Heart right ventricle (tissue), 16 donors: ENCODE results near the gene BLVRB. TPM values are rescaled to one million over a fixed set of nuclear protein-coding genes. Genes with fewer than 3 reads are reported as not detected.
A peak's percentile ranks its signal among the peaks of the same experiment; 100 is the strongest.

Source experiments
- ATAC-seq, 8 donors: fragments of 200-7000 bp; cut with Tn5 transposase; one replicate each; pipeline ENCODE4 v1.9.1; 2020; ENCODE audit warnings: mild to moderate bottlenecking in 8 of 8, moderate library complexity in 8 of 8, moderate number of reproducible peaks in 1 of 8
- DNase-seq, 2 donors: peaks; one replicate each; pipeline ENCODE4 v3.0.0-alpha.2; 2020
- H3K27ac ChIP-seq, 10 donors: fragments of 200-600 bp; sonication (generic) in 2 of 10; one replicate each; pipeline versions ENCODE4 v1.5.0 to v1.8.0; 2020 to 2022; ENCODE audit warnings: mild to moderate bottlenecking in 3 of 10
- H3K27me3 ChIP-seq, 7 donors: fragments of 200-600 bp; one replicate each; pipeline ENCODE4 v1.8.0; 2021 to 2022; ENCODE audit warnings: mild to moderate bottlenecking in 2 of 7
- H3K36me3 ChIP-seq, 9 donors: fragments of 200-600 bp; sonication (generic) in 1 of 9; one replicate each; pipeline versions ENCODE4 v1.5.0 to v1.8.0; 2020 to 2022; ENCODE audit warnings: mild to moderate bottlenecking in 2 of 9
- H3K4me1 ChIP-seq, 9 donors: fragments of 200-600 bp; sonication (generic) in 1 of 9; one replicate each; pipeline versions ENCODE4 v1.5.0 to v1.8.0; 2020 to 2022; ENCODE audit warnings: mild to moderate bottlenecking in 4 of 9
- H3K4me3 ChIP-seq, 10 donors: fragments of 200-600 bp; sonication (generic) in 2 of 10; one replicate each; pipeline versions ENCODE4 v1.5.0 to v1.8.0; 2020 to 2022; ENCODE audit warnings: mild to moderate bottlenecking in 7 of 10, moderate library complexity in 2 of 10
- H3K9me3 ChIP-seq, 11 donors: fragments of 200-600 bp in 10 of 11; sonication (generic) in 2 of 11; one replicate each; pipeline versions ENCODE4 v1.5.0 to v1.8.0; 2013 to 2022; ENCODE audit warnings: mild to moderate bottlenecking in 2 of 11, control low read depth in 1 of 11, moderate library complexity in 1 of 11
- CTCF ChIP-seq, 9 donors: fragments of 200-600 bp; sonication (generic) in 2 of 9; IDR thresholded peaks; one replicate each; pipeline versions ENCODE4 v1.5.0 to v1.8.0; 2021 to 2022; ENCODE audit warnings: antibody characterized with exemption in 9 of 9, mild to moderate bottlenecking in 5 of 9, moderate library complexity in 1 of 9
- WGBS, 2 donors: extraction: QIAGEN DNeasy Blood & Tissue Kit; methylation state at CpG; one replicate each; pipeline ENCODE4 v1.1.7; 2013; ENCODE audit warnings: inconsistent platforms in 1 of 2; 5-methylcytosine and 5-hydroxymethylcytosine counted together
- intact Hi-C, 10 donors: fragments of 100-400 bp; cut with DNase I; formaldehyde crosslinking; loops; one replicate each; pipeline versions ENCODE4 v1.11.1 to v1.14.2; 2022
- polyA plus RNA-seq, 2 donors: library from polyadenylated mRNA; stranded (reverse); fragments of 200-250 nt; gene quantifications; one replicate each; pipeline ENCODE4 v1.2.3, GENCODE V29; 2013
- total RNA-seq, 10 donors: library from RNA; stranded (reverse); fragmentation: NEBNext Ultra II Directional in 3 of 10; extraction: Animal tissue kit (Norgen Biotek cat#: 25700) in 3 of 10; gene quantifications; one replicate each; pipeline versions ENCODE4 v1.2.1 to v1.2.4, GENCODE V29; 2021 to 2023
- donor health status: Arrhythmogenic right ventricular cardiomyopathy.
- donor health status: ischemic (EF 13 %, LVEDD 7.1; RV severe dilation, severe dysfunction).
- donor health status: healthy with polysubstance abuse.
- donor health status: DM: no; HTN: yes; CAD: no.
- donor health status: DM: no; HTN: no; CAD: no.
- donor health status: ischemic (EF 25% LVEDD 6.9; RV normal size, moderate dysfunction).
- donor health status: ischemic (EF 25% LVEDD 5.7; RV mildly dilated, moderate dysfunction).
- donor health status: healthy.
- donor health status: DM: yes; HTN: yes; CAD: no.
- donor health status: Ischemic cardiomyopathy.
- donor health status: ischemic (EF 35%, LVEDD 5.7; RV mildly dilated, moderate dysfunction).
- donor health status: nonischemic (EF 11% LVEDD 7.7; RV severe dilation, severe dysfunction).
- donor health status: DM: yes; HTN: yes; CAD: no.
- donor health status: PGD.
- donor health status: ischemic (EF 29% LVEDD 5.4; RV normal size, mild dysfunction).
- donor health status: nonischemic (EF 23%, LVEDD 6.1; RV moderate dilation, normal function).

Gene BLVRB
- total and polyA plus RNA-seq, 12 donors = 70.9 to 213 (median 95.1) TPM

GRCh38 chr19:40421993-40422747 lies 43.4 kb downstream of the BLVRB start:
- intact Hi-C loops = loop anchor here in 5 of 10 donors (1.0 to 10.0 kb wide), 7 partner anchors 21 to 180 kb away; partner anchors contain the start of genes C19orf47 (in 2 of the 5), PLD3 (in 2 of the 5), BLVRB (in 1 of the 5) and LTBP4 (in 1 of the 5)
- ATAC-seq = no peak
- Histone ChIP-seq H3K27me3 (no peaks in the 10 kb centered on the region), H3K27ac (peak overlapping the region; percentile 95 to 100 (median 99)), H3K4me1 (peaks cover 9 to 63% (median 54%) of the 10 kb centered on the region in 9 donors), H3K9me3 (no peaks in the 10 kb centered on the region), H3K36me3 (peaks cover 0 to 21% (median 12%) of the 10 kb centered on the region in 9 donors), H3K4me3 (peak overlapping the region in 5 of 10 donors; percentile 59 to 80 (median 65))
- 73 to 80% methylated on average over 16 of the region's 16 CpGs for WGBS, 2 donors
- no peak for DNase-seq
- no peak for TF ChIP-seq CTCF (IDR thresholded peaks at IDR 0.05)

- ATAC-seq (peak; percentile 83 to 90 (median 88)), DNase-seq (peak; percentile 95 to 96)
- H3K4me3 ChIP-seq = peak overlapping the region; percentile 15 to 80 (median 63)
- H3K36me3 ChIP-seq = peaks cover 0 to 21% (median 12%) of the 10 kb centered on the region in 9 donors
- H3K27ac ChIP-seq = peak overlapping the region; percentile 95 to 100 (median 99)
- H3K4me1 ChIP-seq = peaks cover 9 to 69% (median 49%) of the 10 kb centered on the region in 9 donors
- no peaks in the 10 kb centered on the region for H3K9me3 ChIP-seq
- 2% methylated on average over 55 to 56 of the region's 56 CpGs for WGBS, 2 donors
- peak; percentile 86 to 98 (median 93) for TF ChIP-seq CTCF (IDR thresholded peaks at IDR 0.05)
- H3K27me3 ChIP-seq = no peaks in the 10 kb centered on the region
- intact Hi-C loops = loop anchor here in 5 of 10 donors (1.0 to 10.0 kb wide), 7 partner anchors 22 to 181 kb away; partner anchors contain the start of genes C19orf47 (in 2 of the 5), PLD3 (in 2 of the 5), BLVRB (in 1 of the 5) and LTBP4 (in 1 of the 5)
These were observed 44.5 kb downstream of the BLVRB start for GRCh38 chr19:40420766-40421765.

GRCh38 chr19:40420451-40420765 lies 45.1 kb downstream of the BLVRB start:
- Histone ChIP-seq H3K9me3 (no peaks in the 10 kb centered on the region), H3K27me3 (no peaks in the 10 kb centered on the region), H3K4me1 (peaks cover 9 to 70% (median 49%) of the 10 kb centered on the region in 9 donors), H3K36me3 (peaks cover 0 to 21% (median 12%) of the 10 kb centered on the region in 9 donors), H3K27ac (peak overlapping the region; percentile 95 to 100 (median 99)), H3K4me3 (peak overlapping the region; percentile 15 to 80 (median 63))
- intact Hi-C loops = loop anchor here in 3 of 10 donors (2.0 to 10.0 kb wide), 4 partner anchors 73 to 182 kb away; partner anchors contain the start of genes C19orf47 (in 2 of the 3), PLD3 (in 2 of the 3) and LTBP4 (in 1 of the 3)
- ATAC-seq = no peak
- no peak for DNase-seq
- no peak for TF ChIP-seq CTCF (IDR thresholded peaks at IDR 0.05)
- 59 to 64% methylated on average over 14 of the region's 14 CpGs for WGBS, 2 donors
